ELF-1 (cell line): ENCODE data around the gene HAND2.

Experiments used
- DNase-seq: peaks from one replicate; pipeline ENCODE4 v3.0.0-alpha.2; 2016; ENCODE audit warnings: low read depth, low spot score

The HAND2 gene

GRCh38 chr4:173529477-173530325, at the start of gene HAND2:
Gene HAND2 (minus strand): TSS chr4:173530229. CDS start chr4:173529289, 940 bp downstream.
- peak; percentile 57 for DNase-seq

- DNase-seq: no peak
These were observed 48.9 kb upstream of the HAND2 start for GRCh38 chr4:173578956-173579355.

- no peak for DNase-seq
These were observed 47.9 kb upstream of the HAND2 start for GRCh38 chr4:173577963-173578362.

GRCh38 chr4:173575482-173576152, 45.6 kb upstream of the HAND2 start:
- DNase-seq: no peak

- DNase-seq: no peak
These were observed 43.7 kb upstream of the HAND2 start for GRCh38 chr4:173573725-173574124.

GRCh38 chr4:173573286-173573685, 43.3 kb upstream of the HAND2 start:
- no peak for DNase-seq

GRCh38 chr4:173572493-173573129, 42.6 kb upstream of the HAND2 start:
- no peak for DNase-seq

- DNase-seq: no peak
These were observed 41.6 kb upstream of the HAND2 start for GRCh38 chr4:173571620-173572019.

GRCh38 chr4:173565281-173565680, 35.3 kb upstream of the HAND2 start:
- no peak for DNase-seq

- no peak for DNase-seq
These were observed 34.4 kb upstream of the HAND2 start for GRCh38 chr4:173564461-173564860.

- DNase-seq: no peak
These were observed 30.9 kb upstream of the HAND2 start for GRCh38 chr4:173560896-173561295.

GRCh38 chr4:173556398-173557131, 26.5 kb upstream of the HAND2 start:
- DNase-seq: no peak

- no peak for DNase-seq
These were observed 17.9 kb upstream of the HAND2 start for GRCh38 chr4:173547889-173548288.

- DNase-seq: no peak
These were observed 16.7 kb upstream of the HAND2 start for GRCh38 chr4:173546776-173547175.

GRCh38 chr4:173545440-173545839, 15.4 kb upstream of the HAND2 start:
- DNase-seq: no peak

- no peak for DNase-seq
These were observed 13.2 kb upstream of the HAND2 start for GRCh38 chr4:173543266-173543665.

- no peak for DNase-seq
These were observed 10.0 kb upstream of the HAND2 start for GRCh38 chr4:173539986-173540385.

- DNase-seq: peak; percentile 16
These were observed 8.9 kb upstream of the HAND2 start for GRCh38 chr4:173538909-173539445.

- peak; percentile 26 for DNase-seq
These were observed 8.3 kb upstream of the HAND2 start for GRCh38 chr4:173538148-173538908.

- DNase-seq: peak; percentile 25
These were observed 7.7 kb upstream of the HAND2 start for GRCh38 chr4:173537613-173538147.
